HEK293 (cell line): ENCODE data around the gene HSH2D.

Experiments
- CTCF ChIA-PET: fragments of 350-600 bp; formaldehyde crosslinking; extraction: SDS; loops from one replicate; lab custom pipeline; 2021; ENCODE audit warnings: antibody characterized with exemption; lab: Yijun Ruan, JAX
- POLR2A ChIA-PET: fragments of 300-600 bp; formaldehyde crosslinking; extraction: SDS; loops from one replicate; lab custom pipeline; 2020; ENCODE audit warnings: antibody characterized with exemption, inconsistent platforms; lab: Yijun Ruan, JAX
- H3K27ac ChIP-seq: fragments of 200-500 bp; sonication (Bioruptor generic); 2 replicates; pipeline ENCODE4 v1.5.1; 2014; ENCODE audit warnings: low read depth, low read length, control low read depth, inconsistent platforms; ENCODE audit errors: extremely low read depth
- H3K36me3 ChIP-seq, 2 experiments: fragments of 200-500 bp in 1 of 2; sonication (Bioruptor generic) in 1 of 2; 1 replicate in 1 of 2; 2 replicates in 1 of 2; pipeline ENCODE4 v1.5.1; 2014 to 2017; ENCODE audit warnings: inconsistent platforms in 2 of 2, low read length in 2 of 2; ENCODE audit not compliant: control insufficient read depth in 2 of 2, insufficient read depth in 1 of 2
- H3K4me1 ChIP-seq: fragments of 200-500 bp; sonication (Bioruptor generic); 2 replicates; pipeline ENCODE4 v1.5.1; 2014; ENCODE audit warnings: mild to moderate bottlenecking, low read length, inconsistent platforms; ENCODE audit not compliant: control insufficient read depth, insufficient read depth
- H3K4me3 ChIP-seq: 2 replicates; pipeline ENCODE4 v1.5.1; 2011; ENCODE audit warnings: low read depth, mild to moderate bottlenecking, control low read depth, low read length, moderate library complexity
- H3K9me3 ChIP-seq: fragments of 200-500 bp; sonication (Bioruptor generic); 2 replicates; pipeline ENCODE4 v1.5.1; 2014; ENCODE audit warnings: low read depth, low read length, inconsistent platforms; ENCODE audit not compliant: control insufficient read depth, insufficient read depth
- SCRT1 ChIP-seq: fragments of 450-650 bp; formaldehyde crosslinking; IDR thresholded peaks from 2 replicates; pipeline ENCODE4 v1.5.1; 2016; ENCODE audit warnings: missing biosample characterization, missing genetic modification characterization, borderline replicate concordance
- SP3 ChIP-seq: fragments of 450-650 bp; formaldehyde crosslinking; IDR thresholded peaks from 2 replicates; pipeline ENCODE4 v1.5.1; 2016; ENCODE audit warnings: missing biosample characterization, missing genetic modification characterization
- SP7 ChIP-seq: fragments of 450-650 bp; formaldehyde crosslinking; IDR thresholded peaks from 2 replicates; pipeline ENCODE4 v1.5.1; 2016; ENCODE audit warnings: missing biosample characterization, missing genetic modification characterization
- TCF7L2 ChIP-seq: IDR thresholded peaks from 2 replicates; pipeline ENCODE4 v1.6.1; 2011; ENCODE audit warnings: low read depth, mild to moderate bottlenecking, inconsistent platforms, low read length, moderate library complexity, borderline replicate concordance
- YY1 ChIP-seq: fragments of 450-650 bp; formaldehyde crosslinking; IDR thresholded peaks from 2 replicates; pipeline ENCODE4 v1.5.1; 2018; ENCODE audit warnings: missing biosample characterization, missing genetic modification characterization
- ZBTB1 ChIP-seq: fragments of 450-650 bp; formaldehyde crosslinking; IDR thresholded peaks from 2 replicates; pipeline ENCODE4 v1.5.1; 2016; ENCODE audit warnings: missing biosample characterization, missing genetic modification characterization
- ZFP41 ChIP-seq: fragments of 450-650 bp; formaldehyde crosslinking; IDR thresholded peaks from 2 replicates; pipeline ENCODE4 v1.5.1; 2016; ENCODE audit warnings: missing biosample characterization, missing genetic modification characterization, borderline replicate concordance
- ZIC2 ChIP-seq: fragments of 450-650 bp; formaldehyde crosslinking; IDR thresholded peaks from 2 replicates; pipeline ENCODE4 v1.5.1; 2016; ENCODE audit warnings: missing biosample characterization, missing genetic modification characterization
- ZNF16 ChIP-seq: fragments of 450-650 bp; formaldehyde crosslinking; IDR thresholded peaks from 2 replicates; pipeline ENCODE4 v1.5.1; 2016; ENCODE audit warnings: low read depth, missing biosample characterization, missing genetic modification characterization
- ZNF202 ChIP-seq: fragments of 450-650 bp; formaldehyde crosslinking; IDR thresholded peaks from 2 replicates; pipeline ENCODE4 v1.5.1; 2016; ENCODE audit warnings: missing biosample characterization, missing genetic modification characterization, borderline replicate concordance
- ZNF544 ChIP-seq: fragments of 450-650 bp; formaldehyde crosslinking; IDR thresholded peaks from 2 replicates; pipeline ENCODE4 v1.5.0; 2017; ENCODE audit warnings: missing biosample characterization, missing genetic modification characterization
- ZNF596 ChIP-seq: fragments of 450-650 bp; IDR thresholded peaks from 2 replicates; pipeline ENCODE4 v1.5.0; 2018; ENCODE audit warnings: missing biosample characterization, mild to moderate bottlenecking, missing genetic modification characterization, moderate library complexity
- ZNF600 ChIP-seq: fragments of 450-650 bp; formaldehyde crosslinking; IDR thresholded peaks from 2 replicates; pipeline ENCODE4 v1.5.1; 2016; ENCODE audit warnings: missing biosample characterization, missing genetic modification characterization
- ZNF610 ChIP-seq: fragments of 450-650 bp; formaldehyde crosslinking; IDR thresholded peaks from 2 replicates; pipeline ENCODE4 v1.5.1; 2016; ENCODE audit warnings: missing biosample characterization, missing genetic modification characterization, borderline replicate concordance
- ZNF624 ChIP-seq: fragments of 450-650 bp; formaldehyde crosslinking; IDR thresholded peaks from 2 replicates; pipeline ENCODE4 v1.5.1; 2017; ENCODE audit warnings: missing biosample characterization, missing genetic modification characterization
- ZNF747 ChIP-seq: fragments of 450-650 bp; formaldehyde crosslinking; IDR thresholded peaks from 2 replicates; pipeline ENCODE4 v1.5.1; 2016; ENCODE audit warnings: missing biosample characterization, missing genetic modification characterization
- ZNF76 ChIP-seq: fragments of 450-650 bp; formaldehyde crosslinking; IDR thresholded peaks from 2 replicates; pipeline ENCODE4; 2016; ENCODE audit warnings: low read depth, missing biosample characterization, missing genetic modification characterization, borderline replicate concordance
- ZNF768 ChIP-seq: fragments of 450-650 bp; formaldehyde crosslinking; IDR thresholded peaks from 2 replicates; pipeline ENCODE4 v1.5.1; 2018; ENCODE audit warnings: missing biosample characterization, mild to moderate bottlenecking, missing genetic modification characterization
- ZNF843 ChIP-seq: fragments of 450-650 bp; formaldehyde crosslinking; IDR thresholded peaks from 2 replicates; pipeline ENCODE4 v1.5.1; 2016; ENCODE audit warnings: missing biosample characterization, missing genetic modification characterization
- ZSCAN30 ChIP-seq: fragments of 450-650 bp; IDR thresholded peaks from 2 replicates; pipeline ENCODE4 v1.5.1; 2018; ENCODE audit warnings: missing biosample characterization, mild to moderate bottlenecking, missing genetic modification characterization, moderate library complexity
- TF ChIP-seq, protein P1 (sequence below): fragments of 450-650 bp; formaldehyde crosslinking; IDR thresholded peaks from 2 replicates; pipeline ENCODE4 v1.5.1; 2016; ENCODE audit warnings: missing biosample characterization, missing genetic modification characterization
- TF ChIP-seq, protein P2 (sequence below): fragments of 450-650 bp; formaldehyde crosslinking; IDR thresholded peaks from 2 replicates; pipeline ENCODE4 v1.5.1; 2016; ENCODE audit warnings: missing biosample characterization, missing genetic modification characterization, borderline replicate concordance
- TF ChIP-seq, protein P3 (sequence below): fragments of 450-650 bp; formaldehyde crosslinking; IDR thresholded peaks from 2 replicates; pipeline ENCODE4 v1.5.1; 2016; ENCODE audit warnings: missing biosample characterization, missing genetic modification characterization
- TF ChIP-seq, protein P4 (sequence below): fragments of 450-650 bp; formaldehyde crosslinking; IDR thresholded peaks from 2 replicates; pipeline ENCODE4 v1.5.1; 2016; ENCODE audit warnings: missing biosample characterization, missing genetic modification characterization

HSH2D gene

DNA sequence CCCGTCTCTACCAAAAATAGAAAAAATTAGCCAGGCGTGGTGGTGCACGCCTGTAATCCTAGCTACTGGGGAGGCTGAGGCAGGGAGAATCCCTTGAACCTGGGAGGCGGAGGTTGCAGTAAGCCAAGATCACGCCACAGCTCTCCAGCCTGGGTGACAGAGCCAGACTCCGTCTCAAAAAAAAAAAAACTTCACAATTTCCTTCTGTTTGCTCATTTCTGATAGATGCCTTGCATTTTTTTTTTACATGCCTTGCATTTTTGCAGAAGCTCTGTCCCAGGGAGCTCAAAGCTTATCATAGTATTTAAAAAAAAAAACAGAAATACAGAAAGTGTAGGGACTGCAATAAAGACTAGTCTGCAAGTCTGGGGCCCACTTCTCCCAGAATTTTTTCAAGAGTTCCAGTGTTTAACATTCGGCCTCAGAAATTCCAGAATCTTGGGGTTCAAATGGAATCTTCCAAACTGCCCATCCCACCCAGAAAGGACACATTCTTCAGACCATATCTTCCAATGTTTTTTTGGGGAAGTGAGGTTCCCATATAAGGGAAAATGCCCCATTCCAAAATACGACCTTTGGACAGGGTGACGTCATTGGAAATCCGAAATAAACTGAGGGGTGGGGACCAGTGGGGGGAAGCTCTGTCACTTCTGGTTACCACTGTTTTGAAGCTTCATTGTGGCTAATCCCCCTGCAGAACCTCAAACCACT, 49.0 kb upstream of the HSH2D start (continued):
- TF ChIP-seq, protein P1, sequence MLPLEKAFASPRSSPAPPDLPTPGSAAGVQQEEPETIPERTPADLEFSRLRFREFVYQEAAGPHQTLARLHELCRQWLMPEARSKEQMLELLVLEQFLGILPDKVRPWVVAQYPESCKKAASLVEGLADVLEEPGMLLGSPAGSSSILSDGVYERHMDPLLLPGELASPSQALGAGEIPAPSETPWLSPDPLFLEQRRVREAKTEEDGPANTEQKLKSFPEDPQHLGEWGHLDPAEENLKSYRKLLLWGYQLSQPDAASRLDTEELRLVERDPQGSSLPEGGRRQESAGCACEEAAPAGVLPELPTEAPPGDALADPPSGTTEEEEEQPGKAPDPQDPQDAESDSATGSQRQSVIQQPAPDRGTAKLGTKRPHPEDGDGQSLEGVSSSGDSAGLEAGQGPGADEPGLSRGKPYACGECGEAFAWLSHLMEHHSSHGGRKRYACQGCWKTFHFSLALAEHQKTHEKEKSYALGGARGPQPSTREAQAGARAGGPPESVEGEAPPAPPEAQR (tag by site-specific recombination), result no peak
- no peak for TF ChIP-seq ZIC2 (tag by site-specific recombination)

DNA sequence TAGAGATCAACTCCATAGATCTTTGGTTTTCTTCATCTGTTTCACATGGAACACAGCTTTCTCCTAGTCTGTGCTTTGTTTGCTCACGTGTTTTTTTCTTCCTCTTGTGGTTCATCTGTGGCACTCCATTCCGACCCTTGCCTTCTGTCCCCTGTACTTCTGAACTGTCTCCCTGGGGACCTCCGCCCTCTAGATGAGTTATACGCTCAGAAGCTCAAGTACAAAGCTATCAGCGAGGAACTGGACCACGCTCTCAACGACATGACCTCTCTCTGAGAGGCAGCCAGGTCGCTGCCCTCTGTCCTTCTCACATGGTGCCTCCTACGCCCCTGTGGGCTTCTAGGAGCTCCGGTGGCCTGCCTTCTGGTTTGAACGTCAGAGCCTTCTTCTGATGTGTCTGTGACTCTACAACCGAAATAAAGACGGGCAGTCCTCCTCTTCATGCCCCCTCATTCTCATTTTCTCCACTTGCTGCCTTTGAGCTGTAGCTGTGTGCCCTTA, 48.4 kb upstream of the HSH2D start:
- H3K9me3 ChIP-seq, result no peaks in the 10 kb centered on the region
- H3K36me3 ChIP-seq, result peaks cover 72 to 91% of the 10 kb centered on the region in 2 experiments
- H3K27ac ChIP-seq, result no peak overlapping the region
- ChIA-PET CTCF (interaction anchor here (0.6 to 3.2 kb wide), 3 partner anchors 16 to 1247 kb away, joined by 4 to 9 read pairs (median 5); no protein-coding TSS in a partner anchor), POLR2A (interaction anchor here (0.7 kb wide), 1 partner anchor 17 kb away, joined by 3 read pairs; no protein-coding TSS in a partner anchor)
- H3K4me3 ChIP-seq, result no peak overlapping the region
- H3K4me1 ChIP-seq, result no peaks in the 10 kb centered on the region
- TF ChIP-seq ZNF610 (tag by site-specific recombination), result no peak
- no peak for TF ChIP-seq ZNF843 (tag by site-specific recombination)
- TF ChIP-seq ZNF596 (tag by site-specific recombination), result no peak
- TF ChIP-seq SP3 (tag by site-specific recombination), result no peak
- TF ChIP-seq SP7 (tag by site-specific recombination), result no peak
- TF ChIP-seq ZNF600, result no peak
- no peak for TF ChIP-seq ZNF624 (tag by site-specific recombination)
- no peak for TF ChIP-seq ZNF202 (tag by site-specific recombination)
- no peak for TF ChIP-seq ZFP41 (tag by site-specific recombination)
- TF ChIP-seq, protein P2, sequence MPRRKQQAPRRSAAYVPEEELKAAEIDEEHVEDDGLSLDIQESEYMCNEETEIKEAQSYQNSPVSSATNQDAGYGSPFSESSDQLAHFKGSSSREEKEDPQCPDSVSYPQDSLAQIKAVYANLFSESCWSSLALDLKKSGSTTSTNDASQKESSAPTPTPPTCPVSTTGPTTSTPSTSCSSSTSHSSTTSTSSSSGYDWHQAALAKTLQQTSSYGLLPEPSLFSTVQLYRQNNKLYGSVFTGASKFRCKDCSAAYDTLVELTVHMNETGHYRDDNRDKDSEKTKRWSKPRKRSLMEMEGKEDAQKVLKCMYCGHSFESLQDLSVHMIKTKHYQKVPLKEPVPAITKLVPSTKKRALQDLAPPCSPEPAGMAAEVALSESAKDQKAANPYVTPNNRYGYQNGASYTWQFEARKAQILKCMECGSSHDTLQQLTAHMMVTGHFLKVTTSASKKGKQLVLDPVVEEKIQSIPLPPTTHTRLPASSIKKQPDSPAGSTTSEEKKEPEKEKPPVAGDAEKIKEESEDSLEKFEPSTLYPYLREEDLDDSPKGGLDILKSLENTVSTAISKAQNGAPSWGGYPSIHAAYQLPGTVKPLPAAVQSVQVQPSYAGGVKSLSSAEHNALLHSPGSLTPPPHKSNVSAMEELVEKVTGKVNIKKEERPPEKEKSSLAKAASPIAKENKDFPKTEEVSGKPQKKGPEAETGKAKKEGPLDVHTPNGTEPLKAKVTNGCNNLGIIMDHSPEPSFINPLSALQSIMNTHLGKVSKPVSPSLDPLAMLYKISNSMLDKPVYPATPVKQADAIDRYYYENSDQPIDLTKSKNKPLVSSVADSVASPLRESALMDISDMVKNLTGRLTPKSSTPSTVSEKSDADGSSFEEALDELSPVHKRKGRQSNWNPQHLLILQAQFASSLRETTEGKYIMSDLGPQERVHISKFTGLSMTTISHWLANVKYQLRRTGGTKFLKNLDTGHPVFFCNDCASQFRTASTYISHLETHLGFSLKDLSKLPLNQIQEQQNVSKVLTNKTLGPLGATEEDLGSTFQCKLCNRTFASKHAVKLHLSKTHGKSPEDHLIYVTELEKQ, result no peak
- TF ChIP-seq, protein P3, sequence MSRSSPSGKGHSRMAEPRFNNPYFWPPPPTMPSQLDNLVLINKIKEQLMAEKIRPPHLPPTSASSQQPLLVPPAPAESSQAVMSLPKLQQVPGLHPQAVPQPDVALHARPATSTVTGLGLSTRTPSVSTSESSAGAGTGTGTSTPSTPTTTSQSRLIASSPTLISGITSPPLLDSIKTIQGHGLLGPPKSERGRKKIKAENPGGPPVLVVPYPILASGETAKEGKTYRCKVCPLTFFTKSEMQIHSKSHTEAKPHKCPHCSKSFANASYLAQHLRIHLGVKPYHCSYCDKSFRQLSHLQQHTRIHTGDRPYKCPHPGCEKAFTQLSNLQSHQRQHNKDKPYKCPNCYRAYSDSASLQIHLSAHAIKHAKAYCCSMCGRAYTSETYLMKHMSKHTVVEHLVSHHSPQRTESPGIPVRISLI (tag by site-specific recombination), result no peak
- TF ChIP-seq ZNF76 (tag by site-specific recombination), result no peak
- TF ChIP-seq ZNF16 (tag by site-specific recombination), result no peak
- no peak for TF ChIP-seq ZNF768

DNA sequence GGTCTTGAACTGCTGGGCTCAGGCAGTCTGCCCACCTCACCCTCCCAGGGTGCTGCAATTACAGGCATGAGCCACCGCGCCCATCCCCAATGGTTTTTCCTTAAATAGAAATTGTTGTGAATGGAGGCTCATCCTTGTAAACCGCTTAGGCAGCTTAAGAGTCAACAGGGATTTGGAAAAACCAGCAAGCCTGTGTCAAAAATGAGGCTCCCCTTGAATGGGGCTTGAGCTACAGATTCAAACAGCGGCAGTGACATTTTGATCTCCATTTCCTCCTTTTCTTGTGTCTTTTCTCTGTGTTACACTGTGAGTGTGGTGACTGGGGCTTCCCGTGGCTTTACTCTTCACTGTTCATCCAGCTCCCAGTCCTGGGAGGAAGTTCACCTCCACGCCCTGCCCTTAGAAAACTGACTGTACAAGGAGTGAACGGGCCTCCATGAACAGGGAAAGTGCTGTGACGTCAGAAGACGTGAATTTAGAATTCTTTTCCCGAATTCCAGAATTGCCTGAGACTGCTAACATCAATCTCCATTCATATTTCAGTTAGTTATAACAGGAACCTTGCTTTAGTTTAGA, 47.1 kb upstream of the HSH2D start:
- ChIA-PET CTCF (interaction anchor here (0.6 to 3.2 kb wide), 3 partner anchors 15 to 55 kb away, joined by 4 to 9 read pairs (median 9); partner anchors contain the start of gene RAB8A), POLR2A (interaction anchor here (0.6 kb wide), 2 partner anchors 8 to 9 kb away, joined by 3 read pairs; no protein-coding TSS in a partner anchor)
- Histone ChIP-seq H3K36me3 (peaks cover 67 to 91% of the 10 kb centered on the region in 2 experiments), H3K9me3 (no peaks in the 10 kb centered on the region), H3K4me3 (no peak overlapping the region), H3K27ac (no peak overlapping the region), H3K4me1 (no peaks in the 10 kb centered on the region)
- TF ChIP-seq YY1, result no peak
- no peak for TF ChIP-seq ZNF747 (tag by site-specific recombination)
- no peak for TF ChIP-seq ZSCAN30 (tag by site-specific recombination)
- no peak for TF ChIP-seq TCF7L2
- no peak for TF ChIP-seq ZNF544
- TF ChIP-seq SCRT1, result no peak
- TF ChIP-seq, protein P4, sequence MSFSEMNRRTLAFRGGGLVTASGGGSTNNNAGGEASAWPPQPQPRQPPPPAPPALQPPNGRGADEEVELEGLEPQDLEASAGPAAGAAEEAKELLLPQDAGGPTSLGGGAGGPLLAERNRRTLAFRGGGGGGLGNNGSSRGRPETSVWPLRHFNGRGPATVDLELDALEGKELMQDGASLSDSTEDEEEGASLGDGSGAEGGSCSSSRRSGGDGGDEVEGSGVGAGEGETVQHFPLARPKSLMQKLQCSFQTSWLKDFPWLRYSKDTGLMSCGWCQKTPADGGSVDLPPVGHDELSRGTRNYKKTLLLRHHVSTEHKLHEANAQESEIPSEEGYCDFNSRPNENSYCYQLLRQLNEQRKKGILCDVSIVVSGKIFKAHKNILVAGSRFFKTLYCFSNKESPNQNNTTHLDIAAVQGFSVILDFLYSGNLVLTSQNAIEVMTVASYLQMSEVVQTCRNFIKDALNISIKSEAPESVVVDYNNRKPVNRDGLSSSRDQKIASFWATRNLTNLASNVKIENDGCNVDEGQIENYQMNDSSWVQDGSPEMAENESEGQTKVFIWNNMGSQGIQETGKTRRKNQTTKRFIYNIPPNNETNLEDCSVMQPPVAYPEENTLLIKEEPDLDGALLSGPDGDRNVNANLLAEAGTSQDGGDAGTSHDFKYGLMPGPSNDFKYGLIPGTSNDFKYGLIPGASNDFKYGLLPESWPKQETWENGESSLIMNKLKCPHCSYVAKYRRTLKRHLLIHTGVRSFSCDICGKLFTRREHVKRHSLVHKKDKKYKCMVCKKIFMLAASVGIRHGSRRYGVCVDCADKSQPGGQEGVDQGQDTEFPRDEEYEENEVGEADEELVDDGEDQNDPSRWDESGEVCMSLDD, result no peak
- TF ChIP-seq ZBTB1 (tag by site-specific recombination), result no peak
